ENCODE data around the gene PAX4.

PAX4 gene

GRCh38 chr7:127654404-127655394, 36.8 kb upstream of the PAX4 start:
- TF ChIP-seq CSDC2 (CRISPR knock-in tag; IDR thresholded peaks at IDR 0.05) (no peak), POU6F1 (CRISPR knock-in tag; IDR thresholded peaks at IDR 0.05; ENCODE audit: borderline replicate concordance, low read depth) (no peak), BACH2 (CRISPR knock-in tag; IDR thresholded peaks at IDR 0.05; ENCODE audit: borderline replicate concordance) (no peak), ESRRG (CRISPR knock-in tag; IDR thresholded peaks at IDR 0.05) (no peak), CREB5 (CRISPR knock-in tag; IDR thresholded peaks at IDR 0.05; ENCODE audit: low read depth) (no peak)

DNA sequence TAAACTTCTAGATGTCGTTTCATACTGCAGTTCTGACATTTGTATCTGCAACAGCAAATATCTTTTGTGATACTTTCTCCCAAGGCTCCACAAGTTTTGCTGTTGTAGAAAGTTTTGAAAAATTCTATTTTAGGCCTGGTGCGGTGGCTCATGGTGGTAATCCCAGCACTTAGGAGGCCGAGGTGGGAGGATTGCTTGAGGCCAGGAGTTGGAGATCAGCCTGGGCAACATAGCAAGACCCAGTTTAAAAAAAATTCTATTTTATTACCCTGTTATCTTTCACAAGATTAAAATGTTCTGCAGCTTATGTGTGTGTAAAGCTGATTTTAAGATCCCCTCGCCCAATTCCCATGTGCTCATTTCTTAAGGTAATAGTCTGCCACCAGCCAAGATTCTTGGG, 35.5 kb upstream of the PAX4 start:
- ATAC-seq = no peak

More at GRCh38 chr7:127654404-127655394, 36.8 kb upstream of the PAX4 start:
- ATAC-seq = no peak

More for the DNA sequence above, 35.5 kb upstream of the PAX4 start:
- TF ChIP-seq BACH2 (CRISPR knock-in tag; IDR thresholded peaks at IDR 0.05; ENCODE audit: borderline replicate concordance) (no peak), POU6F1 (CRISPR knock-in tag; IDR thresholded peaks at IDR 0.05; ENCODE audit: borderline replicate concordance, low read depth) (no peak), GLIS3 (CRISPR knock-in tag; IDR thresholded peaks at IDR 0.05) (no peak), CSDC2 (CRISPR knock-in tag; IDR thresholded peaks at IDR 0.05) (no peak), SNAI2 (CRISPR knock-in tag; IDR thresholded peaks at IDR 0.05) (no peak), ZNF70 (CRISPR knock-in tag; IDR thresholded peaks at IDR 0.05) (no peak), CSRNP3 (CRISPR knock-in tag; IDR thresholded peaks at IDR 0.05) (no peak), TSHZ2 (CRISPR knock-in tag; IDR thresholded peaks at IDR 0.05) (no peak), ZC3H10 (CRISPR knock-in tag; IDR thresholded peaks at IDR 0.05) (no peak), ESRRG (CRISPR knock-in tag; IDR thresholded peaks at IDR 0.05) (no peak), TOX (CRISPR knock-in tag; IDR thresholded peaks at IDR 0.05; ENCODE audit: borderline replicate concordance) (no peak), CREB5 (CRISPR knock-in tag; IDR thresholded peaks at IDR 0.05; ENCODE audit: low read depth) (no peak), ISL1 (CRISPR knock-in tag; IDR thresholded peaks at IDR 0.05) (no peak), PPARA (CRISPR knock-in tag; IDR thresholded peaks at IDR 0.05; ENCODE audit: borderline replicate concordance) (no peak), ZNF565 (CRISPR knock-in tag; conservative IDR thresholded peaks at IDR 0.05; ENCODE audit: low read depth) (no peak), RARB (CRISPR knock-in tag; IDR thresholded peaks at IDR 0.05) (no peak), ARNTL (CRISPR knock-in tag; IDR thresholded peaks at IDR 0.05; ENCODE audit: borderline replicate concordance, low read depth) (no peak), ZFP30 (CRISPR knock-in tag; IDR thresholded peaks at IDR 0.05) (no peak), TCF4 (CRISPR knock-in tag; IDR thresholded peaks at IDR 0.05; ENCODE audit: borderline replicate concordance) (no peak)
- TF ChIP-seq, protein P1, sequence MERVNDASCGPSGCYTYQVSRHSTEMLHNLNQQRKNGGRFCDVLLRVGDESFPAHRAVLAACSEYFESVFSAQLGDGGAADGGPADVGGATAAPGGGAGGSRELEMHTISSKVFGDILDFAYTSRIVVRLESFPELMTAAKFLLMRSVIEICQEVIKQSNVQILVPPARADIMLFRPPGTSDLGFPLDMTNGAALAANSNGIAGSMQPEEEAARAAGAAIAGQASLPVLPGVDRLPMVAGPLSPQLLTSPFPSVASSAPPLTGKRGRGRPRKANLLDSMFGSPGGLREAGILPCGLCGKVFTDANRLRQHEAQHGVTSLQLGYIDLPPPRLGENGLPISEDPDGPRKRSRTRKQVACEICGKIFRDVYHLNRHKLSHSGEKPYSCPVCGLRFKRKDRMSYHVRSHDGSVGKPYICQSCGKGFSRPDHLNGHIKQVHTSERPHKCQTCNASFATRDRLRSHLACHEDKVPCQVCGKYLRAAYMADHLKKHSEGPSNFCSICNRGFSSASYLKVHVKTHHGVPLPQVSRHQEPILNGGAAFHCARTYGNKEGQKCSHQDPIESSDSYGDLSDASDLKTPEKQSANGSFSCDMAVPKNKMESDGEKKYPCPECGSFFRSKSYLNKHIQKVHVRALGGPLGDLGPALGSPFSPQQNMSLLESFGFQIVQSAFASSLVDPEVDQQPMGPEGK (CRISPR knock-in tag; IDR thresholded peaks at IDR 0.05; ENCODE audit: borderline replicate concordance) = no peak
